HG03108 (cell line): ENCODE results near the gene ZCCHC14.
"Not testable (repeated sequence)": the region's sequence is repeated elsewhere in the genome, so short reads cannot be mapped to it uniquely, and the experiment has no call there.

Experiments
- ATAC-seq: cut with Tn5 transposase; IDR thresholded peaks from one replicate; pipeline ENCODE4 v1.9.1; 2021; ENCODE audit warnings: moderate library complexity; ENCODE audit not compliant: unreplicated experiment

Gene ZCCHC14

GRCh38 chr16:87366930-87367329 lies 125.9 kb downstream of the ZCCHC14 start:
- ATAC-seq: no peak

- ATAC-seq: no peak
Observed at GRCh38 chr16:87366288-87366687, 126.5 kb downstream of the ZCCHC14 start.

- ATAC-seq: no peak
Observed at GRCh38 chr16:87365021-87365713, 127.7 kb downstream of the ZCCHC14 start.

GRCh38 chr16:87363771-87364455 lies 128.9 kb downstream of the ZCCHC14 start:
- ATAC-seq: no peak

GRCh38 chr16:87362828-87363559 lies 129.8 kb downstream of the ZCCHC14 start:
- not testable (repeated sequence) for ATAC-seq

GRCh38 chr16:87361916-87362619 lies 130.8 kb downstream of the ZCCHC14 start:
- ATAC-seq: no peak

- ATAC-seq: no peak
Observed at GRCh38 chr16:87360862-87361610, 131.8 kb downstream of the ZCCHC14 start.

- no peak for ATAC-seq
Observed at GRCh38 chr16:87359121-87359520, 133.7 kb downstream of the ZCCHC14 start.

GRCh38 chr16:87358696-87359095 lies 134.1 kb downstream of the ZCCHC14 start:
- ATAC-seq: no peak

- no peak for ATAC-seq
Observed at GRCh38 chr16:87358250-87358649, 134.6 kb downstream of the ZCCHC14 start.

GRCh38 chr16:87356491-87356853 lies 136.4 kb downstream of the ZCCHC14 start:
- no peak for ATAC-seq
